Uterus (tissue), 2 donors: ENCODE data around the gene NAV1.

Experiments used
- POLR2A ChIP-seq, 2 donors: fragments of 450-650 bp; IDR thresholded peaks; one replicate each; pipeline ENCODE4 v1.6.1; 2016; ENCODE audit warnings: antibody characterized with exemption in 2 of 2, mild to moderate bottlenecking in 1 of 2, moderate library complexity in 1 of 2
- TF ChIP-seq, protein P1 (sequence below), 4 experiments: fragments of 200-600 bp in 2 of 4; fragments of 450-650 bp in 2 of 4; sonication (generic) in 2 of 4; IDR thresholded peaks; one replicate each; pipeline ENCODE4 v1.5.1; 2016 to 2019; ENCODE audit warnings: antibody characterized with exemption in 4 of 4, mild to moderate bottlenecking in 2 of 4, moderate library complexity in 1 of 4

- TF ChIP-seq POLR2A (IDR thresholded peaks at IDR 0.05) = no peak
- TF ChIP-seq, protein P1, sequence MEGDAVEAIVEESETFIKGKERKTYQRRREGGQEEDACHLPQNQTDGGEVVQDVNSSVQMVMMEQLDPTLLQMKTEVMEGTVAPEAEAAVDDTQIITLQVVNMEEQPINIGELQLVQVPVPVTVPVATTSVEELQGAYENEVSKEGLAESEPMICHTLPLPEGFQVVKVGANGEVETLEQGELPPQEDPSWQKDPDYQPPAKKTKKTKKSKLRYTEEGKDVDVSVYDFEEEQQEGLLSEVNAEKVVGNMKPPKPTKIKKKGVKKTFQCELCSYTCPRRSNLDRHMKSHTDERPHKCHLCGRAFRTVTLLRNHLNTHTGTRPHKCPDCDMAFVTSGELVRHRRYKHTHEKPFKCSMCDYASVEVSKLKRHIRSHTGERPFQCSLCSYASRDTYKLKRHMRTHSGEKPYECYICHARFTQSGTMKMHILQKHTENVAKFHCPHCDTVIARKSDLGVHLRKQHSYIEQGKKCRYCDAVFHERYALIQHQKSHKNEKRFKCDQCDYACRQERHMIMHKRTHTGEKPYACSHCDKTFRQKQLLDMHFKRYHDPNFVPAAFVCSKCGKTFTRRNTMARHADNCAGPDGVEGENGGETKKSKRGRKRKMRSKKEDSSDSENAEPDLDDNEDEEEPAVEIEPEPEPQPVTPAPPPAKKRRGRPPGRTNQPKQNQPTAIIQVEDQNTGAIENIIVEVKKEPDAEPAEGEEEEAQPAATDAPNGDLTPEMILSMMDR (IDR thresholded peaks at IDR 0.05) = no peak
These were observed 30.1 kb upstream of the NAV1 start for GRCh38 chr1:201508809-201509208.
